DOHH2 (cell line): ENCODE measurements around the gene SLC46A2.

Experiments used
- EZH2phosphoT487 ChIP-seq: fragments of 200-600 bp; sonication (generic); IDR thresholded peaks from 2 replicates; pipeline ENCODE4 v1.6.1; 2017; ENCODE audit warnings: borderline replicate concordance, mild to moderate bottlenecking, antibody characterized with exemption, low read length, moderate library complexity, mixed read lengths
- TF ChIP-seq, protein P1 (sequence below): fragments of 200-600 bp; sonication (generic); IDR thresholded peaks from one replicate; pipeline ENCODE4 v1.5.1; 2014; ENCODE audit warnings: antibody characterized with exemption, mild to moderate bottlenecking, low read depth, low read length; ENCODE audit not compliant: poor library complexity, severe bottlenecking

DNA sequence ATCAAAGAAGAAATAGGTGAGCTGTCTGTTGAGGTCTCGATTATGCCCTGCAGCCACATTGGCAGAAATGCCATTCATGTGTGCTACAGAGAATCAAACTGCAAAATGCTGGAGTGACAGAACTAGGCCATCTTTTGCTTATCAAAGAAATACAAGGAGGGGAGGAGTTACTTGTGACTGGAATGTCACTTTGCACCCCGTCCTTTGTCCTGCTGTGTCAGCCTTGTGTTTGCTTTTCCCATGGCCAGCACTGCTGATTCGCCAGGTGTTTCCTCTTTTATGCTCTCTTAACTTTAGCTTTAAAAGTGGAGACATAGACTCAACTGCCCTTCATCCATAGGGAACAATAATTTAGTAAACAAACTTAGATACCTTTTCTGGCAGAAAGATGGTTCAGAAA is 54.3 kb downstream of the SLC46A2 start:
- TF ChIP-seq, protein P1, sequence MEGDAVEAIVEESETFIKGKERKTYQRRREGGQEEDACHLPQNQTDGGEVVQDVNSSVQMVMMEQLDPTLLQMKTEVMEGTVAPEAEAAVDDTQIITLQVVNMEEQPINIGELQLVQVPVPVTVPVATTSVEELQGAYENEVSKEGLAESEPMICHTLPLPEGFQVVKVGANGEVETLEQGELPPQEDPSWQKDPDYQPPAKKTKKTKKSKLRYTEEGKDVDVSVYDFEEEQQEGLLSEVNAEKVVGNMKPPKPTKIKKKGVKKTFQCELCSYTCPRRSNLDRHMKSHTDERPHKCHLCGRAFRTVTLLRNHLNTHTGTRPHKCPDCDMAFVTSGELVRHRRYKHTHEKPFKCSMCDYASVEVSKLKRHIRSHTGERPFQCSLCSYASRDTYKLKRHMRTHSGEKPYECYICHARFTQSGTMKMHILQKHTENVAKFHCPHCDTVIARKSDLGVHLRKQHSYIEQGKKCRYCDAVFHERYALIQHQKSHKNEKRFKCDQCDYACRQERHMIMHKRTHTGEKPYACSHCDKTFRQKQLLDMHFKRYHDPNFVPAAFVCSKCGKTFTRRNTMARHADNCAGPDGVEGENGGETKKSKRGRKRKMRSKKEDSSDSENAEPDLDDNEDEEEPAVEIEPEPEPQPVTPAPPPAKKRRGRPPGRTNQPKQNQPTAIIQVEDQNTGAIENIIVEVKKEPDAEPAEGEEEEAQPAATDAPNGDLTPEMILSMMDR: no peak
- TF ChIP-seq EZH2phosphoT487: no peak
